Kidney epithelial cell (primary cell): ENCODE data around the gene KSR2. TPM values are rescaled to one million over a fixed set of nuclear protein-coding genes. Genes with fewer than 3 reads are reported as not detected.

ENCODE experiments used
- DNase-seq: peaks from one replicate; pipeline ENCODE4 v3.0.0-alpha.2; 2010; ENCODE audit warnings: low read depth
- H3K27me3 ChIP-seq: 2 replicates; pipeline ENCODE4 v1.6.0; 2011; ENCODE audit warnings: low read length; ENCODE audit not compliant: control insufficient read depth, insufficient read depth
- H3K36me3 ChIP-seq: 2 replicates; pipeline ENCODE4 v1.5.1; 2011; ENCODE audit warnings: low read length; ENCODE audit not compliant: control insufficient read depth, insufficient read depth
- H3K4me3 ChIP-seq: 2 replicates; pipeline ENCODE4 v1.5.1; 2011; ENCODE audit warnings: low read depth, mild to moderate bottlenecking, control low read depth, low read length
- total RNA-seq: library from RNA; depleted of rRNA; stranded (reverse); fragments of >200 nt; gene quantifications from 2 replicates; pipeline ENCODE4 v1.2.3, GENCODE V29; 2015
- TF ChIP-seq, protein P1 (sequence below): IDR thresholded peaks from 2 replicates; pipeline ENCODE4 v1.5.1; 2011; ENCODE audit warnings: mild to moderate bottlenecking, moderate library complexity, low read length, control low read depth, inconsistent platforms; ENCODE audit not compliant: insufficient read depth, poor library complexity, severe bottlenecking

KSR2 gene
- total RNA-seq, 1 donor from 2014 or later: 0.29 TPM

DNA sequence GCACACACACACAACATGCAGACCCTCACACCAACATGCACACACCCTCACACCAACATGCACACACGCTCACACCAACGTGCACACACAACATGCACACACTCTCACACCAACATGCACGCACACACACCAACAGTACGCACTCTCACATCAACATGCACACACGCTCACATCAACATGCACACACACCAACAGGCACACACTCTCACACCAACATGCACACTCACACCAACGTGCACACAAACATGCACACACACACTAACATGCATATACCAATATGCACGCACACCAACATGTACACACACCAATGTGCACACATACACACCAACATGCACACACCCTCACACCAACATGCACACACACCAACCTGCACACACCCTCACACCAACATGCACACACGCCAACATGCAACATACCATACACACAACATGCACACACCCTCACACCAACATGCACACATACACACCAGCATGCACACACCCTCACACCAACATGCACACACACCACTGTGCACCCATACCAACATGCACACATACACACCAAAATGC lies 175.8 kb downstream of the KSR2 start:
- H3K4me3 ChIP-seq: no peak overlapping the region
- no peaks in the 10 kb centered on the region for H3K36me3 ChIP-seq
- no peak for DNase-seq
- H3K27me3 ChIP-seq: no peaks in the 10 kb centered on the region
- TF ChIP-seq, protein P1, sequence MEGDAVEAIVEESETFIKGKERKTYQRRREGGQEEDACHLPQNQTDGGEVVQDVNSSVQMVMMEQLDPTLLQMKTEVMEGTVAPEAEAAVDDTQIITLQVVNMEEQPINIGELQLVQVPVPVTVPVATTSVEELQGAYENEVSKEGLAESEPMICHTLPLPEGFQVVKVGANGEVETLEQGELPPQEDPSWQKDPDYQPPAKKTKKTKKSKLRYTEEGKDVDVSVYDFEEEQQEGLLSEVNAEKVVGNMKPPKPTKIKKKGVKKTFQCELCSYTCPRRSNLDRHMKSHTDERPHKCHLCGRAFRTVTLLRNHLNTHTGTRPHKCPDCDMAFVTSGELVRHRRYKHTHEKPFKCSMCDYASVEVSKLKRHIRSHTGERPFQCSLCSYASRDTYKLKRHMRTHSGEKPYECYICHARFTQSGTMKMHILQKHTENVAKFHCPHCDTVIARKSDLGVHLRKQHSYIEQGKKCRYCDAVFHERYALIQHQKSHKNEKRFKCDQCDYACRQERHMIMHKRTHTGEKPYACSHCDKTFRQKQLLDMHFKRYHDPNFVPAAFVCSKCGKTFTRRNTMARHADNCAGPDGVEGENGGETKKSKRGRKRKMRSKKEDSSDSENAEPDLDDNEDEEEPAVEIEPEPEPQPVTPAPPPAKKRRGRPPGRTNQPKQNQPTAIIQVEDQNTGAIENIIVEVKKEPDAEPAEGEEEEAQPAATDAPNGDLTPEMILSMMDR: no peak

DNA sequence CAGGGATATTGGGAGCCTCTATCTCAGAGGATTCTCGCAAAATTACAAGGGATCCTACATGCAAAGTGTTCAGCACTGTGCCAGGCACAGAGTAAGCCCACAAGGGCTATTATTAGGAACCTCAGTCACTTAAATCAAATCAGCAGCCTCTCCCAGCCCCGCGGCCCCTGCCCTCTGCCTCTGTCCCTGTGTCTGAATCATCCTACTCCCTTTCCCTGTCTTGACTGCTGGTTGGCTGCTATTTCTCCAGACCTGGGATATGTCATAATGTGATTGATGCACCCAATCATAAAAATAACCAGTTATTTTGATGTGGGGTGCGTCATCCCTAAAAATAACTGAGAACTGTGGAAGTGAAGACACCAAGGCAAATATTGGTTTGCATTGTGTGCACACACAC lies 176.3 kb downstream of the KSR2 start:
- no peaks in the 10 kb centered on the region for H3K36me3 ChIP-seq
- TF ChIP-seq, protein P1: no peak
- H3K4me3 ChIP-seq: no peak overlapping the region
- H3K27me3 ChIP-seq: no peaks in the 10 kb centered on the region
- no peak for DNase-seq

DNA sequence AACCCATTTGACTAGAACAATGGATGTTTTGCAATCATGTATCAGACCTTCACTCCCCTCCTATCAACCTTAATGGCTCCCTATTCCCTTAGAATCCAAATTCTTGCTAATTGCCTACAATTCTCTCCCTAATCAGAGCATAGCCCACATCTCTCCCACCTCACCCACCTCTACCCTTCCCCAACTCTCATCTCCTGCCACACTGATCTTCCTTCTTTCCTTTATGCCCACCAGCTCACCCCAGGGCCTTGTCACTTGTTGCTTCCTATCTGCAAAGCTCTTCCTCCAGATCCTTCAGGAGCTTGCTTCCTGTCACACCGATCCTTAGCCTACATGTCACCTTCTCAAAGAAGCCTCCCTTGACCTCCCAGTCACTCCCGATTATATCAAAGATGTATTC lies 177.8 kb downstream of the KSR2 start:
- Histone ChIP-seq H3K27me3 (no peaks in the 10 kb centered on the region), H3K4me3 (no peak overlapping the region), H3K36me3 (no peaks in the 10 kb centered on the region)
- DNase-seq: no peak
- TF ChIP-seq, protein P1: no peak

DNA sequence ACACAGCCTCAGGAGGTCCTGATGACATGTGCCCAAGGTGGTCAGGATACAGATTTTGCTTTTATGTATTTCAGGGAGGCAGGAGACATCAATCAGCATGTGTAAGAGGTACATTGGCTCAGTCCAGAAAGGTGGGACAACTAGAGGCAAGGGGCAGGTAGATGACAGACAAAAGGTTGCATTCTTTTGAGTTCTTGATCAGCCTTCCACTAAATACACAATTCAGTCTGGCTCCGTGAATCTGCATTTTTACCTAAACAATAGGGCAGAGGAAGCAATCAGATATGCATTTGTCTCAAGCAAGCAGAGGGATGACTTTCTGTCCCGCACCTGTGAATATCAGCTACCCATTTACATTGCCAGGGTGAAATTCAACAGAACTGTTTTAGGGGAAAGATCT lies 178.6 kb downstream of the KSR2 start:
- Histone ChIP-seq H3K4me3 (no peak overlapping the region), H3K36me3 (no peaks in the 10 kb centered on the region), H3K27me3 (no peaks in the 10 kb centered on the region)
- no peak for DNase-seq
- TF ChIP-seq, protein P1: no peak

DNA sequence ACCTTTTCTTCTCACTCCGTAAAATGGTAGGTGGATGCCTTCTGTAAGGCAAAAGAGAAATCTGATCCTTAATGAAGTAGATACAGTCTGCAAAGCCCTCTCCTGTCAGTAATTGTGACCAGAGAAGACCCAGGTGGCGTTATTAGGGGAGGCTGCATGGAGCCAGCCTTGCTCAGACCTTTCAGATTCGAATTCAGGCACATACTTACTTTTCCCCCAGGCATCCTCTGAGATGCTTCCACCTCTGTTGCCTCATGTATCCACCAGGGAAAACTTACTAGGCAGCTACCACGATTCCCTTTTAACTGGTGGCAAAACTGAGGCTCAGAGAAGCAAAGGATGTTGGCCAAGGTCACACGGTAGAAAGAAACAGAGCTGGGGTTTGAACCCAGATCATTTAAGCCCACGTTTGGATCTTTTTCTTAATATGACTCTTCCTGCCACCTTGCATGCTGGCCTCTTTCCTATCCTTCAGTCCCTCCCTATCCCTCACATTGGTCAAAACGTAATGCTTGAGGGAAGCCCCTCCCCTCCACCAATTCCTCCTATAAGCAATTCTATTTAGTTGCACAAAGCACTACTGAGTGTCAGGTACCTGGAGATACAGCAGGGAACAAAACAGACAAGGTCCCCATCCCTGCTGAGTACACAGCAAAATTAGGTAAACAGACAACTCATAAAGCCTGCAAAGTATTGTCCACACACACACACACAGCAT lies 179.4 kb downstream of the KSR2 start:
- Histone ChIP-seq H3K4me3 (no peak overlapping the region), H3K36me3 (no peaks in the 10 kb centered on the region), H3K27me3 (no peaks in the 10 kb centered on the region)
- TF ChIP-seq, protein P1: no peak
- no peak for DNase-seq

DNA sequence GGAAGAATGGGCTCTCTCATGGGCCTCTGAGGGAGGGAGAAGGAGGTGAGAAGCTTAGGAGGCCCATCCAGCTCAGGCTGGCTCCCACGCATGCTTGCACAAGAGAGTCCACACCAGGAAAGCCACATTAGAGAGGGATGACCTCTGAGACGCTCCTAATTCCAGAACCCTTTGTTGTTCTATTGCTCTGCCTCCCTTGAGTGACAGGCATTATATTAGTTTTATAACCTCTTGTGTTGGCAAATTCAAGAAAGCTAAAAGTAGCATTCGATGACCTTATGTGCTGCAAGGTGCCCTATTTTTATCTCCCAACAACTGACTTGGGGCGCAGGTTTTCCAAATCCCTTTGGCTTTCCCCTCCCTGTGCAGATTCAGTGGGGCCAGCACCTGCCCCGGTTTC lies 190.1 kb downstream of the KSR2 start:
- no peaks in the 10 kb centered on the region for H3K36me3 ChIP-seq
- H3K27me3 ChIP-seq: no peaks in the 10 kb centered on the region
- TF ChIP-seq, protein P1: no peak
- no peak overlapping the region for H3K4me3 ChIP-seq
- DNase-seq: no peak
